Fibroblast of lung (primary cell): Measurements from ENCODE around the gene IL19. TPM values are rescaled to one million over a fixed set of nuclear protein-coding genes. Genes with fewer than 3 reads are reported as not detected.
A peak's percentile ranks its signal among the peaks of the same experiment; 100 is the strongest.

Experiments used
- DNase-seq, 2 donors: peaks; one replicate each; pipeline versions ENCODE4 v3.0.0 to v3.0.0-alpha.2; 2010; ENCODE audit warnings: low read depth in 2 of 2
- H2AFZ ChIP-seq: 2 replicates; pipeline ENCODE4 v1.5.1; 2012; ENCODE audit warnings: low read length, control low read depth, inconsistent platforms
- H3K27ac ChIP-seq: 2 replicates; pipeline ENCODE4 v1.5.1; 2011; ENCODE audit warnings: low read length, control low read depth; ENCODE audit not compliant: insufficient read depth
- H3K27me3 ChIP-seq: 2 replicates; pipeline ENCODE4 v1.5.1; 2011; ENCODE audit warnings: mild to moderate bottlenecking, low read length; ENCODE audit not compliant: control insufficient read depth, insufficient read depth
- H3K36me3 ChIP-seq: 2 replicates; pipeline ENCODE4 v1.5.1; 2011; ENCODE audit warnings: low read length; ENCODE audit not compliant: control insufficient read depth, insufficient read depth
- H3K4me1 ChIP-seq: 2 replicates; pipeline ENCODE4 v1.5.1; 2011; ENCODE audit warnings: low read length; ENCODE audit not compliant: control insufficient read depth, insufficient read depth; ENCODE audit errors: extremely low read depth
- H3K4me2 ChIP-seq: 2 replicates; pipeline ENCODE4 v1.5.1; 2011; ENCODE audit warnings: low read length, control low read depth; ENCODE audit not compliant: insufficient read depth; ENCODE audit errors: extremely low read depth
- H3K4me3 ChIP-seq, 4 experiments: fragments of 200-600 bp in 1 of 4; sonication (generic) in 1 of 4; replicated peaks in 1 of 4; 2 replicates each; pipeline ENCODE4 v1.5.1; 2011 to 2016; ENCODE audit warnings: low read length in 4 of 4, low read depth in 3 of 4, mild to moderate bottlenecking in 3 of 4, control low read depth in 2 of 4, inconsistent platforms in 1 of 4, mixed read lengths in 1 of 4; ENCODE audit not compliant: insufficient read depth in 1 of 4; ENCODE audit errors: control extremely low read depth in 1 of 4
- H3K79me2 ChIP-seq: 2 replicates; pipeline ENCODE4 v1.5.1; 2012; ENCODE audit warnings: mild to moderate bottlenecking, low read length, inconsistent platforms; ENCODE audit not compliant: control insufficient read depth, insufficient read depth
- H3K9ac ChIP-seq: 2 replicates; pipeline ENCODE4 v1.5.1; 2011; ENCODE audit warnings: mild to moderate bottlenecking, low read length, control low read depth; ENCODE audit not compliant: insufficient read depth
- H3K9me3 ChIP-seq: 2 replicates; pipeline ENCODE4 v1.5.1; 2012; ENCODE audit warnings: low read depth, low read length; ENCODE audit not compliant: control insufficient read depth, insufficient read depth
- H4K20me1 ChIP-seq: 2 replicates; pipeline ENCODE4 v1.5.1; 2011; ENCODE audit warnings: low read length; ENCODE audit not compliant: control insufficient read depth, insufficient read depth; ENCODE audit errors: extremely low read depth
- EZH2 ChIP-seq: IDR thresholded peaks from 2 replicates; pipeline ENCODE4 v1.5.1; 2012; ENCODE audit warnings: low read length, control low read depth, mild to moderate bottlenecking; ENCODE audit errors: missing control alignments
- polyA plus RNA-seq, 2 donors: library from polyadenylated mRNA; depleted of rRNA in 1 of 2; stranded (reverse) in 1 of 2; unstranded in 1 of 2; fragments of >200 nt; gene quantifications; 2 replicates each; pipeline ENCODE4 v1.2.1, GENCODE V29; 2011 to 2012; ENCODE audit warnings: missing spikeins in 1 of 2
- total RNA-seq: library from RNA; depleted of rRNA; stranded (reverse); fragments of >200 nt; gene quantifications from 2 replicates; pipeline ENCODE4 v1.2.1, GENCODE V29; 2014
- TF ChIP-seq, protein P1 (sequence below), 2 donors: IDR thresholded peaks in 1 of 2; conservative IDR thresholded peaks in 1 of 2; 1 replicate in 1 of 2; 2 replicates in 1 of 2; pipeline ENCODE4 v1.5.1; 2011 to 2012; ENCODE audit warnings: low read length in 2 of 2, control low read depth in 1 of 2, inconsistent platforms in 1 of 2, low read depth in 1 of 2, mild to moderate bottlenecking in 1 of 2

IL19 gene
- total and polyA plus RNA-seq, 2 donors (not counting 1 experiment from before 2014, with no cell fraction given): not detected

DNA sequence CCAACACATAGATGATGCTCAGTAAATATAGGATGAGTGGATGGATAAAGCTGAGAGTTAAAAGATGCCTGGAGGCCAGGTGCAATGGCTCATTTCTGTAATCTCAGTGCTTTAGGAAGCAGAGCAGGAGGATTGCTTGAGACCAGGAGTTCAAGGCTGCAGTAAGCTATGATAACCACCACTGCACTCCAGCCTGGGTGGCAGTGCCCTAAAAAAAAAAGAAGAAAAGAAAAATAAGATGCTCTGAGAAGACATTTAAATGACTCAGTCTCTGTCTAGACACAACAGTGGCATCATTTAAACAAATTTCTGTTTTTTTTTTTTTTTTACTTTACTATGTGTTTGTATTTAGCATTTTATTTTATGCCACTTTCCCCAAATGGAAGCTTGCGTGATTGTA lies 25.3 kb upstream of the IL19 start:
- Histone ChIP-seq H3K79me2 (no peaks in the 10 kb centered on the region), H3K9me3 (no peaks in the 10 kb centered on the region), H4K20me1 (no peaks in the 10 kb centered on the region), H3K4me3 (no peak overlapping the region), H3K27me3 (no peaks in the 10 kb centered on the region), H2AFZ (no peak overlapping the region), H3K36me3 (no peaks in the 10 kb centered on the region), H3K9ac (no peak overlapping the region), H3K27ac (no peak overlapping the region), H3K4me2 (no peak overlapping the region), H3K4me1 (no peaks in the 10 kb centered on the region)
- TF ChIP-seq, protein P1, sequence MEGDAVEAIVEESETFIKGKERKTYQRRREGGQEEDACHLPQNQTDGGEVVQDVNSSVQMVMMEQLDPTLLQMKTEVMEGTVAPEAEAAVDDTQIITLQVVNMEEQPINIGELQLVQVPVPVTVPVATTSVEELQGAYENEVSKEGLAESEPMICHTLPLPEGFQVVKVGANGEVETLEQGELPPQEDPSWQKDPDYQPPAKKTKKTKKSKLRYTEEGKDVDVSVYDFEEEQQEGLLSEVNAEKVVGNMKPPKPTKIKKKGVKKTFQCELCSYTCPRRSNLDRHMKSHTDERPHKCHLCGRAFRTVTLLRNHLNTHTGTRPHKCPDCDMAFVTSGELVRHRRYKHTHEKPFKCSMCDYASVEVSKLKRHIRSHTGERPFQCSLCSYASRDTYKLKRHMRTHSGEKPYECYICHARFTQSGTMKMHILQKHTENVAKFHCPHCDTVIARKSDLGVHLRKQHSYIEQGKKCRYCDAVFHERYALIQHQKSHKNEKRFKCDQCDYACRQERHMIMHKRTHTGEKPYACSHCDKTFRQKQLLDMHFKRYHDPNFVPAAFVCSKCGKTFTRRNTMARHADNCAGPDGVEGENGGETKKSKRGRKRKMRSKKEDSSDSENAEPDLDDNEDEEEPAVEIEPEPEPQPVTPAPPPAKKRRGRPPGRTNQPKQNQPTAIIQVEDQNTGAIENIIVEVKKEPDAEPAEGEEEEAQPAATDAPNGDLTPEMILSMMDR (conservative IDR thresholded peaks at IDR 0.05 in 1 of 2, IDR thresholded peaks at IDR 0.05 in 1 of 2; ENCODE audit: low read depth in 1 of 2, low read length in 2 of 2): no peak
- TF ChIP-seq EZH2: no peak
- no peak for DNase-seq

DNA sequence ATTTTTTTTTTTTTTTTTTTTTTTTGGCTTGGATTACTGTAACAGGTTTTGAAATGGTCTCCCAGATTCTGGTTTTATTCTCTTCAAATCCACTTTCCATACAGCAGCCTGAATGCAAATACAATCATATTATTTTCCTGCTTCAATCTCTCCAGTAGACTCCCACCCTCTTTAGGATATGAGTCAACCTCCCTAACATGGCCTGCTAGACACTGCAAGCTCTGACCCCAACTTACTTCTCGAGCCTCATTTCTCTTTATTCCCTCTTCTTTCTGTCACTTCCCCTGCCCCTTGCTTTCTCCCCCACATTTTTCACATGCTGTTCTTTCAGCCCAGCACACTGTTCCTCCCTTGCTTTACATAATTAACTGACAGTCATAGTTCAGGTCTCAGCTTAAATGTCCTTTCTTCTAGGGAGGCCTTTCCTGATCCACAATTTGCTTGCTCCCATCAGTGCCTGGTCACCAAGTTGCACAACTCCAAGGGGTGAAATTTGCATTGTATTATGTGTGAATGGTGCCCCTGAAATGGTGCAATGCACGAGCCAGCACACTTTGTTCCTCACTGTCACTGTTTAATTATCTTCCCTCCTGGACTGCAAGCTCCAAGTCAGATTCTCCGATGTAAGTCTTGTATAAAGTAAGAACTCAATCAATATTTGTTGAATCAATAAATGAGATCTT lies 22.1 kb upstream of the IL19 start:
- no peaks in the 10 kb centered on the region for H3K36me3 ChIP-seq

DNA sequence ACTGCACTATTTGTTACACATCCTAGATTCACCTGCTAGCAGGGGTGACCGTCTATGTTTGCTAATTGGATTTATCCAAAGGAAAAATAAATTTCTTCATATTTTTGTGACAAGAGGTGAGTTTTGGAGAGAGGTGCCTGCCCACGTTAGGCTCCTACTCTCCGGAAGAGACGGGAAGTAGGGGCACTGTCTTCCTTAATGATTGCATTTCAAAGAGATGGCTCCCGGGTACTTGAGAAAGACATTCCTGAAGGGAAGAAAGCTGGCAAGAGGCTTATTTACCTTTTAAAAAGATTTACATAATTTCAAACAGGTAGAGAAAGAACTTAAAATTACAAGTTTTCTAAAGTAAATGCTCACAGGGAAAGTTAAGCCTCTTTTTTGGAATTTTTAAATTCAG lies 18.7 kb upstream of the IL19 start:
- H3K9me3 ChIP-seq: no peaks in the 10 kb centered on the region
- TF ChIP-seq, protein P1 (conservative IDR thresholded peaks at IDR 0.05 in 1 of 2, IDR thresholded peaks at IDR 0.05 in 1 of 2; ENCODE audit: low read depth in 1 of 2, low read length in 2 of 2): no peak
- TF ChIP-seq EZH2: no peak
- no peaks in the 10 kb centered on the region for H3K36me3 ChIP-seq
- H4K20me1 ChIP-seq: no peaks in the 10 kb centered on the region
- H3K79me2 ChIP-seq: no peaks in the 10 kb centered on the region
- no peak overlapping the region for H3K4me3 ChIP-seq
- no peaks in the 10 kb centered on the region for H3K4me1 ChIP-seq
- H3K27ac ChIP-seq: no peak overlapping the region
- H3K9ac ChIP-seq: no peak overlapping the region
- no peak for DNase-seq
- H2AFZ ChIP-seq: no peak overlapping the region
- H3K4me2 ChIP-seq: no peak overlapping the region
- no peaks in the 10 kb centered on the region for H3K27me3 ChIP-seq

More for the DNA sequence above, 22.1 kb upstream of the IL19 start:
- Histone ChIP-seq H3K9ac (no peak overlapping the region), H3K27ac (no peak overlapping the region), H3K4me2 (no peak overlapping the region), H2AFZ (no peak overlapping the region), H3K27me3 (no peaks in the 10 kb centered on the region), H3K79me2 (no peaks in the 10 kb centered on the region), H3K4me1 (no peaks in the 10 kb centered on the region), H4K20me1 (no peaks in the 10 kb centered on the region), H3K4me3 (no peak overlapping the region), H3K9me3 (no peaks in the 10 kb centered on the region)
- no peak for TF ChIP-seq EZH2
- TF ChIP-seq, protein P1 (conservative IDR thresholded peaks at IDR 0.05 in 1 of 2, IDR thresholded peaks at IDR 0.05 in 1 of 2; ENCODE audit: low read depth in 1 of 2, low read length in 2 of 2): no peak
- peak in 1 of 2 donors; percentile 20 for DNase-seq
